ENCODE results near the gene AGBL4.

The AGBL4 gene

DNA sequence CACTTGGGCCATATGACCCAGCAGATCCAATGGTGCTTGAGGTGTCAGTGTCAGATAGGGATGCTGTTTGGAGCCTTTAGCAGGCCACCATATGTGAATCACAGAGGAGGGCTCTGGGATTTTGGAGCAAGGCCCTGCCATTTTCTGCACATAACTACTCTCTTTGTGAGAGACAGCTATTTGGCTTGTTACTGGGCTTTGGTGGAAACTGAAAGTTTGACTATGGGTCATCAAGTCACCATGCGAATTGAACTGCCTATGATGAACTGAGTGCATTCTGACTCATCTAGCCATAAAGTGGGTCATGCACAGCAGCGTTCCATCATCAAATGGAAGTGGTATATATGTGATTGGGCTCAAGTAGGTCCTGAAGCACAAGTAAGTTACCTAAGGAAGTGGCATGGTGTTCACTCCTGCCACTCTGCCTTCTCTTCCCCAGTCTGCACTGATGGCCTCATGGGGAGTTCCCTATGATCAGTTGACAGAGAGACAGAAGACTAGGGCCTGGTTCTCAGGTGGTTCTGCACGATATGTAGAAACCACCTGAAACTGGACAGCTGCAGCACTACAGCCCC, 447.3 kb downstream of the AGBL4 start:
- no peak for TF ChIP-seq BACH2 (CRISPR knock-in tag; IDR thresholded peaks at IDR 0.05; ENCODE audit: borderline replicate concordance)
- no peak for TF ChIP-seq ZNF70 (CRISPR knock-in tag; IDR thresholded peaks at IDR 0.05)
- TF ChIP-seq PPARA (CRISPR knock-in tag; IDR thresholded peaks at IDR 0.05; ENCODE audit: borderline replicate concordance): no peak
- no peak for TF ChIP-seq RARB (CRISPR knock-in tag; IDR thresholded peaks at IDR 0.05)
- no peak for TF ChIP-seq ZC3H10 (CRISPR knock-in tag; IDR thresholded peaks at IDR 0.05)
- TF ChIP-seq, protein P1, sequence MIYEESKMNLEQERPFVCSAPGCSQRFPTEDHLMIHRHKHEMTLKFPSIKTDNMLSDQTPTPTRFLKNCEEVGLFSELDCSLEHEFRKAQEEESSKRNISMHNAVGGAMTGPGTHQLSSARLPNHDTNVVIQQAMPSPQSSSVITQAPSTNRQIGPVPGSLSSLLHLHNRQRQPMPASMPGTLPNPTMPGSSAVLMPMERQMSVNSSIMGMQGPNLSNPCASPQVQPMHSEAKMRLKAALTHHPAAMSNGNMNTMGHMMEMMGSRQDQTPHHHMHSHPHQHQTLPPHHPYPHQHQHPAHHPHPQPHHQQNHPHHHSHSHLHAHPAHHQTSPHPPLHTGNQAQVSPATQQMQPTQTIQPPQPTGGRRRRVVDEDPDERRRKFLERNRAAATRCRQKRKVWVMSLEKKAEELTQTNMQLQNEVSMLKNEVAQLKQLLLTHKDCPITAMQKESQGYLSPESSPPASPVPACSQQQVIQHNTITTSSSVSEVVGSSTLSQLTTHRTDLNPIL (CRISPR knock-in tag; IDR thresholded peaks at IDR 0.05; ENCODE audit: low read depth): no peak
- no peak for TF ChIP-seq TOX (CRISPR knock-in tag; IDR thresholded peaks at IDR 0.05; ENCODE audit: borderline replicate concordance)
- no peak for TF ChIP-seq TCF4 (CRISPR knock-in tag; IDR thresholded peaks at IDR 0.05; ENCODE audit: borderline replicate concordance)
- TF ChIP-seq OSR1 (CRISPR knock-in tag; IDR thresholded peaks at IDR 0.05): no peak
- no peak for TF ChIP-seq ZNF565 (CRISPR knock-in tag; conservative IDR thresholded peaks at IDR 0.05; ENCODE audit: low read depth)
- TF ChIP-seq, protein P2, sequence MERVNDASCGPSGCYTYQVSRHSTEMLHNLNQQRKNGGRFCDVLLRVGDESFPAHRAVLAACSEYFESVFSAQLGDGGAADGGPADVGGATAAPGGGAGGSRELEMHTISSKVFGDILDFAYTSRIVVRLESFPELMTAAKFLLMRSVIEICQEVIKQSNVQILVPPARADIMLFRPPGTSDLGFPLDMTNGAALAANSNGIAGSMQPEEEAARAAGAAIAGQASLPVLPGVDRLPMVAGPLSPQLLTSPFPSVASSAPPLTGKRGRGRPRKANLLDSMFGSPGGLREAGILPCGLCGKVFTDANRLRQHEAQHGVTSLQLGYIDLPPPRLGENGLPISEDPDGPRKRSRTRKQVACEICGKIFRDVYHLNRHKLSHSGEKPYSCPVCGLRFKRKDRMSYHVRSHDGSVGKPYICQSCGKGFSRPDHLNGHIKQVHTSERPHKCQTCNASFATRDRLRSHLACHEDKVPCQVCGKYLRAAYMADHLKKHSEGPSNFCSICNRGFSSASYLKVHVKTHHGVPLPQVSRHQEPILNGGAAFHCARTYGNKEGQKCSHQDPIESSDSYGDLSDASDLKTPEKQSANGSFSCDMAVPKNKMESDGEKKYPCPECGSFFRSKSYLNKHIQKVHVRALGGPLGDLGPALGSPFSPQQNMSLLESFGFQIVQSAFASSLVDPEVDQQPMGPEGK (CRISPR knock-in tag; IDR thresholded peaks at IDR 0.05; ENCODE audit: borderline replicate concordance): no peak
- TF ChIP-seq, protein P3, sequence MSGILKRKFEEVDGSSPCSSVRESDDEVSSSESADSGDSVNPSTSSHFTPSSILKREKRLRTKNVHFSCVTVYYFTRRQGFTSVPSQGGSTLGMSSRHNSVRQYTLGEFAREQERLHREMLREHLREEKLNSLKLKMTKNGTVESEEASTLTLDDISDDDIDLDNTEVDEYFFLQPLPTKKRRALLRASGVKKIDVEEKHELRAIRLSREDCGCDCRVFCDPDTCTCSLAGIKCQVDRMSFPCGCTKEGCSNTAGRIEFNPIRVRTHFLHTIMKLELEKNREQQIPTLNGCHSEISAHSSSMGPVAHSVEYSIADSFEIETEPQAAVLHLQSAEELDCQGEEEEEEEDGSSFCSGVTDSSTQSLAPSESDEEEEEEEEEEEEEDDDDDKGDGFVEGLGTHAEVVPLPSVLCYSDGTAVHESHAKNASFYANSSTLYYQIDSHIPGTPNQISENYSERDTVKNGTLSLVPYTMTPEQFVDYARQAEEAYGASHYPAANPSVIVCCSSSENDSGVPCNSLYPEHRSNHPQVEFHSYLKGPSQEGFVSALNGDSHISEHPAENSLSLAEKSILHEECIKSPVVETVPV (CRISPR knock-in tag; IDR thresholded peaks at IDR 0.05): no peak
- no peak for TF ChIP-seq ZFP30 (CRISPR knock-in tag; IDR thresholded peaks at IDR 0.05)
- TF ChIP-seq, protein P4, sequence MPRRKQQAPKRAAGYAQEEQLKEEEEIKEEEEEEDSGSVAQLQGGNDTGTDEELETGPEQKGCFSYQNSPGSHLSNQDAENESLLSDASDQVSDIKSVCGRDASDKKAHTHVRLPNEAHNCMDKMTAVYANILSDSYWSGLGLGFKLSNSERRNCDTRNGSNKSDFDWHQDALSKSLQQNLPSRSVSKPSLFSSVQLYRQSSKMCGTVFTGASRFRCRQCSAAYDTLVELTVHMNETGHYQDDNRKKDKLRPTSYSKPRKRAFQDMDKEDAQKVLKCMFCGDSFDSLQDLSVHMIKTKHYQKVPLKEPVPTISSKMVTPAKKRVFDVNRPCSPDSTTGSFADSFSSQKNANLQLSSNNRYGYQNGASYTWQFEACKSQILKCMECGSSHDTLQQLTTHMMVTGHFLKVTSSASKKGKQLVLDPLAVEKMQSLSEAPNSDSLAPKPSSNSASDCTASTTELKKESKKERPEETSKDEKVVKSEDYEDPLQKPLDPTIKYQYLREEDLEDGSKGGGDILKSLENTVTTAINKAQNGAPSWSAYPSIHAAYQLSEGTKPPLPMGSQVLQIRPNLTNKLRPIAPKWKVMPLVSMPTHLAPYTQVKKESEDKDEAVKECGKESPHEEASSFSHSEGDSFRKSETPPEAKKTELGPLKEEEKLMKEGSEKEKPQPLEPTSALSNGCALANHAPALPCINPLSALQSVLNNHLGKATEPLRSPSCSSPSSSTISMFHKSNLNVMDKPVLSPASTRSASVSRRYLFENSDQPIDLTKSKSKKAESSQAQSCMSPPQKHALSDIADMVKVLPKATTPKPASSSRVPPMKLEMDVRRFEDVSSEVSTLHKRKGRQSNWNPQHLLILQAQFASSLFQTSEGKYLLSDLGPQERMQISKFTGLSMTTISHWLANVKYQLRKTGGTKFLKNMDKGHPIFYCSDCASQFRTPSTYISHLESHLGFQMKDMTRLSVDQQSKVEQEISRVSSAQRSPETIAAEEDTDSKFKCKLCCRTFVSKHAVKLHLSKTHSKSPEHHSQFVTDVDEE (CRISPR knock-in tag; IDR thresholded peaks at IDR 0.05): no peak
- TF ChIP-seq ESRRG (CRISPR knock-in tag; IDR thresholded peaks at IDR 0.05): no peak
- no peak for TF ChIP-seq ISL1 (CRISPR knock-in tag; IDR thresholded peaks at IDR 0.05)
- TF ChIP-seq CSDC2 (CRISPR knock-in tag; IDR thresholded peaks at IDR 0.05): no peak
- no peak for ATAC-seq

DNA sequence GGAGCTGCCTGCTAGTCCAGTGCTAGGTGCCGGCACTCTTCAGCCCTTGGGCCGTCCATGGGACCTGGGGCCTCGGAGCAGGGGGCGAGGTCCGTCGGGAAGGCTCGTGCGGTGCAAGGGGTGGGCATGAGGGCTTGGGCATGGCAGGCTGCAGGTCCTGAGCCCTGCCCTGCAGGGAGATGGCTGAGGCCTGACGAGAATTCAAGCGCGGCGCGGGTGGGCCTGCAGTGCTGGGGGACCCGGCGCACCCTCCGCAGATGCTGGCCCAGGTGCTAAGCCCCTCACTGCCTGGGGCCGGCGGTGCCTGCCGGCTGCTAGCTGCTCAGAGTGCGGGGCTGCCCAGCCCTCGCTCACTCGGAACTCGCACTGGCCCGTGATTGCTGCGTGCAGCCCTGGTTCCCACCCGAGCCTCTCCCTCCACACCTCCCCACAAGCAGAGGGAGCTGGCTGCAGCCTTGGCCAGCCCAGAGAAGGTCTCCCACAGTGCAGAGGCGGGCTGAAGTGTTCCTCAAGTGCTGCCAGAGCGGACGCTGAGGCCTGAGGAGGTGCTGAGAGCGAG, 467.0 kb downstream of the AGBL4 start:
- no peak for ATAC-seq
- TF ChIP-seq, protein P3 (CRISPR knock-in tag; IDR thresholded peaks at IDR 0.05): no peak
- no peak for TF ChIP-seq RARB (CRISPR knock-in tag; IDR thresholded peaks at IDR 0.05)
- no peak for TF ChIP-seq ZC3H10 (CRISPR knock-in tag; IDR thresholded peaks at IDR 0.05)
- no peak for TF ChIP-seq OSR1 (CRISPR knock-in tag; IDR thresholded peaks at IDR 0.05)
- TF ChIP-seq, protein P4 (CRISPR knock-in tag; IDR thresholded peaks at IDR 0.05): no peak
- TF ChIP-seq ARNTL (CRISPR knock-in tag; IDR thresholded peaks at IDR 0.05; ENCODE audit: borderline replicate concordance, low read depth): no peak
- no peak for TF ChIP-seq BACH2 (CRISPR knock-in tag; IDR thresholded peaks at IDR 0.05; ENCODE audit: borderline replicate concordance)
- TF ChIP-seq ZFP30 (CRISPR knock-in tag; IDR thresholded peaks at IDR 0.05): no peak
- TF ChIP-seq ZNF70 (CRISPR knock-in tag; IDR thresholded peaks at IDR 0.05): no peak
- TF ChIP-seq, protein P1 (CRISPR knock-in tag; IDR thresholded peaks at IDR 0.05; ENCODE audit: low read depth): no peak
- TF ChIP-seq, protein P2 (CRISPR knock-in tag; IDR thresholded peaks at IDR 0.05; ENCODE audit: borderline replicate concordance): no peak
- no peak for TF ChIP-seq GLIS3 (CRISPR knock-in tag; IDR thresholded peaks at IDR 0.05)
- no peak for TF ChIP-seq ZNF8 (CRISPR knock-in tag; IDR thresholded peaks at IDR 0.05)
- TF ChIP-seq TCF4 (CRISPR knock-in tag; IDR thresholded peaks at IDR 0.05; ENCODE audit: borderline replicate concordance): no peak
- TF ChIP-seq ESRRG (CRISPR knock-in tag; IDR thresholded peaks at IDR 0.05): no peak
- no peak for TF ChIP-seq CSDC2 (CRISPR knock-in tag; IDR thresholded peaks at IDR 0.05)
